ENCODE data around the gene ATP8B3. TPM values are rescaled to one million over a fixed set of nuclear protein-coding genes. Genes with fewer than 3 reads are reported as not detected.

ATP8B3 gene
- total and polyA plus RNA-seq, 2 of the 13 experiments (the other 11 are each of a cell fraction or from before 2014, with no cell fraction given): 2.6 to 5.9 TPM

- TF ChIP-seq ZBTB49 (CRISPR knock-in tag; IDR thresholded peaks at IDR 0.05; ENCODE audit: borderline replicate concordance): no peak
- no peak for TF ChIP-seq ZNF333 (CRISPR knock-in tag; IDR thresholded peaks at IDR 0.05; ENCODE audit: borderline replicate concordance)
- peak; percentile 30; the same call in 1 of the 2 replicates for TF ChIP-seq NFYB (CRISPR knock-in tag; IDR thresholded peaks at IDR 0.05)
- peak; percentile 53; the same call in 1 of the 2 replicates for TF ChIP-seq MEIS2 (CRISPR knock-in tag; IDR thresholded peaks at IDR 0.05)
- TF ChIP-seq CREM (IDR thresholded peaks at IDR 0.05): no peak
- TF ChIP-seq CREM (CRISPR knock-in tag; IDR thresholded peaks at IDR 0.05): no peak
- peak; percentile 62; the same call in 1 of the 3 replicates for TF ChIP-seq MXI1 (IDR thresholded peaks at IDR 0.05; ENCODE audit: borderline replicate concordance, low read depth, low read length)
- peak; percentile 43 to 65; a peak in 3 of 4 replicates for TF ChIP-seq POLR2A (IDR thresholded peaks at IDR 0.05; ENCODE audit: insufficient read depth in 1 of 2, low read depth in 2 of 2, low read length in 2 of 2)
- no peak for TF ChIP-seq ZNF275 (CRISPR knock-in tag; IDR thresholded peaks at IDR 0.05; ENCODE audit: borderline replicate concordance)
- TF ChIP-seq ZMYM4 (CRISPR knock-in tag; IDR thresholded peaks at IDR 0.05): peak; percentile 31; the same call in 1 of the 2 replicates
- TF ChIP-seq ZNF605 (CRISPR knock-in tag; IDR thresholded peaks at IDR 0.05): peak; percentile 36; the same call in 1 of the 2 replicates
- TF ChIP-seq ZNF274 (CRISPR knock-in tag; IDR thresholded peaks at IDR 0.05): 0 out of 2 replicates have a peak, but pooled peaks have one; percentile 50
- TF ChIP-seq ZMAT3 (CRISPR knock-in tag; conservative IDR thresholded peaks at IDR 0.05): no peak
- 0 out of 2 replicates have a peak, but pooled peaks have one; percentile 48 for TF ChIP-seq ZNF318 (CRISPR knock-in tag; IDR thresholded peaks at IDR 0.05)
- no peak for TF ChIP-seq DPF2 (CRISPR knock-in tag; IDR thresholded peaks at IDR 0.05; ENCODE audit: borderline replicate concordance, low read depth)
- TF ChIP-seq ZNF263 (CRISPR knock-in tag; IDR thresholded peaks at IDR 0.05): peak; percentile 94
- 0 out of 2 replicates have a peak, but pooled peaks have one; percentile 21 for TF ChIP-seq ZNF232 (CRISPR knock-in tag; IDR thresholded peaks at IDR 0.05; ENCODE audit: borderline replicate concordance)
- TF ChIP-seq RFXAP (CRISPR knock-in tag; IDR thresholded peaks at IDR 0.05; ENCODE audit: borderline replicate concordance): peak; percentile 64; the same call in 1 of the 2 replicates
These were observed 27.8 kb upstream of the ATP8B3 start (continued) for GRCh38 chr19:1839658-1840540.
